ENCODE results near the gene DBNDD1.

- TF ChIP-seq CTCF (IDR thresholded peaks at IDR 0.05; ENCODE audit: insufficient read depth, low read depth, low read length) (no peak), EZH2 (IDR thresholded peaks at IDR 0.05; ENCODE audit: insufficient read depth, low read length) (no peak)
Observed at GRCh38 chr16:90028985-90029384, 9.7 kb upstream of the DBNDD1 start.
